OCI-M1 (cell line): ENCODE data around the gene HOXA4.

Source experiments
- DNase-seq: peaks from one replicate; lab custom pipeline; 2025; lab: John Stamatoyannopoulos, UW

HOXA4 gene

GRCh38 chr7:27130540-27131389 is at the start of gene HOXA4:
Gene HOXA4, minus strand, starts transcription at chr7:27130757. Its CDS starts 24 bp downstream, at chr7:27130733.
- DNase-seq: peak; percentile 90

GRCh38 chr7:27179503-27180430 is 49.2 kb upstream of the HOXA4 start:
- peak; percentile 52 for DNase-seq

- no peak for DNase-seq
These were observed 48.5 kb upstream of the HOXA4 start for GRCh38 chr7:27179030-27179429.

GRCh38 chr7:27178366-27178765 is 47.8 kb upstream of the HOXA4 start:
- DNase-seq: no peak

GRCh38 chr7:27177795-27178320 is 47.3 kb upstream of the HOXA4 start:
- no peak for DNase-seq

GRCh38 chr7:27176962-27177794 is 46.6 kb upstream of the HOXA4 start:
- no peak for DNase-seq

GRCh38 chr7:27176524-27176845 is 45.9 kb upstream of the HOXA4 start:
- no peak for DNase-seq

GRCh38 chr7:27175626-27176523 is 45.3 kb upstream of the HOXA4 start:
- DNase-seq: no peak

- DNase-seq: no peak
These were observed 44.5 kb upstream of the HOXA4 start for GRCh38 chr7:27174874-27175625.

- no peak for DNase-seq
These were observed 43.7 kb upstream of the HOXA4 start, which contains the start of gene HOXA10 for GRCh38 chr7:27173956-27174873. Gene HOXA10, minus strand, starts transcription at chr7:27174320. Its CDS starts 14 bp downstream, at chr7:27174306.

- DNase-seq: no peak
These were observed 43.0 kb upstream of the HOXA4 start for GRCh38 chr7:27173511-27173955.

GRCh38 chr7:27172823-27173510 is 42.4 kb upstream of the HOXA4 start:
- DNase-seq: no peak

- no peak for DNase-seq
These were observed 41.8 kb upstream of the HOXA4 start for GRCh38 chr7:27172315-27172774.

- DNase-seq: no peak
These were observed 41.2 kb upstream of the HOXA4 start for GRCh38 chr7:27171637-27172314.

GRCh38 chr7:27171325-27171636 is 40.7 kb upstream of the HOXA4 start:
- DNase-seq: no peak

GRCh38 chr7:27170426-27171324 is 40.1 kb upstream of the HOXA4 start:
- no peak for DNase-seq
